Stimulated activated CD8-positive, alpha-beta memory T cell treated with anti-CD3 and anti-CD28 coated beads, Interleukin-7, amount 100 ng/mL, for 4 hours (primary cell): Measurements from ENCODE around the gene TNS2.

ENCODE experiments used
- DNase-seq, 2 donors: peaks; one replicate each; pipeline ENCODE4 v3.0.0-alpha.2; 2020; ENCODE audit warnings: low read depth in 2 of 2

The TNS2 gene

DNA sequence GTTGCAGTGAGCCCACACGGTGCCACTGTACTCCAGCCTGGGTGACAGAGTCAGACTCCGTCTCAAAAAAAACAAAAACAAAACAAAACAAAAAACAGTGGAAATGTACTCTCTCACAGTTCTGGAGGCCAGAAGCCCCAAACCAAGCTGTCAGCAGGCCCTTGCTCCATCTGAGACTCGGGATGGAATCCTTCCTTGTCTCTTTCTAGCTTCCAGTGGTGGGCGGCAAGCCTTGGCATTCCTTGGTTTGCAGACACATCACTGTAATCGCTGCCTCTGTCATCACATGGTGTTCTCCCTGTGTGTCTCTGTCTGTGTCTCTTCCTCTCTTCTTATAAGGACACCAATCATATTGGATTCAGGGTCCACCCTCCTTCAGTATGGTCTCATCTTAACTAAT, 6.4 kb downstream of the TNS2 start:
- DNase-seq, result no peak

DNA sequence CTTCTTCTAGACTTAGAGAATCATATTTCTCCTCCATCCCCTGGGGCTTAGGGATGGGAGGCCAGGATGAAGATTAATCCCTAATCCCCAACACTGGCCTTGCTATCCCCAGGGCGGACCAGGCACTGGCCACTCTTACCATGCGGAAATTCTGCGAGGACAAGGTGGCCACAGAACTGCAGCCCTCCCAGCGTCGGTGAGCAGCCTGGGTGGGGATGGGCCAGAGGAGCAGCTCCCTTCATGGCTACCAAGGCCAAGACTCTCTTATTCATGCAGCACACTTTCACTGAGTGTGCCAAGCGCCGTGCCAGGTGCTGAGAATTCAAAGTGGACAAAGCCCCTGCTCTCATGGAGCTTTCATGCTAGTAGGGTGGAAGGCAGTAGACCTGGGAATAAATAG, 7.0 kb downstream of the TNS2 start:
- DNase-seq, result no peak

DNA sequence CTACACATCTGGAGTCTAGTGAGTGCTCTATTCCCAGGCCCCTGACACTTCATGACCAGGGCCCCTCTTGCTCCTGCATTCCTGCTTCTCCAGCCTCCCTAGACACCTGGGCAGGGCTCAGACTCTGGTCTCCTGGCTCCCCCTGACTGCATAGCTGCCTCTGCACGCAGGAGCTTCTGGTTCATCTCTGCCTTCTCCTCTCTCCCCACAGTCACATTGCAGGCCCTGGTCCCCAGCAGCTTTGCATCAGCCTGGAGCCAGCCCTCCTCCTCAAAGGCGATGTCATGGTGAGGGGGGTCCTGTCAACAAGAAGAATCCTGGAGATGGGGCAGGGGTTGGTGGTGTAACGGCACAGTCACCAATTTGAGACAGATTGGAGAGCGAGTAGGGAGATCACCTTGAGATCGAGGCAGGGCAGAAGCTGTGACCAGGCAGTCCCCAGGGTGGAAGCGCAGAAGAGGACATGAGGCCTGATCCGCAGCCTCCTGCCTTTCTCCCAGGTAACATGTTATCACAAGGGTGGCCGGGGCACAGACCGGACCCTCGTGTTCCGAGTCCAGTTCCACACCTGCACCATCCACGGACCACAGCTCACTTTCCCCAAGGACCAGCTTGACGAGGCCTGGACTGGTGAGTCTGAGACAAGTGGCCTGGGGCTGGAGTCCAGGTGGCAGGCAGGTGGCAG, 8.1 kb downstream of the TNS2 start:
- DNase-seq, result no peak

DNA sequence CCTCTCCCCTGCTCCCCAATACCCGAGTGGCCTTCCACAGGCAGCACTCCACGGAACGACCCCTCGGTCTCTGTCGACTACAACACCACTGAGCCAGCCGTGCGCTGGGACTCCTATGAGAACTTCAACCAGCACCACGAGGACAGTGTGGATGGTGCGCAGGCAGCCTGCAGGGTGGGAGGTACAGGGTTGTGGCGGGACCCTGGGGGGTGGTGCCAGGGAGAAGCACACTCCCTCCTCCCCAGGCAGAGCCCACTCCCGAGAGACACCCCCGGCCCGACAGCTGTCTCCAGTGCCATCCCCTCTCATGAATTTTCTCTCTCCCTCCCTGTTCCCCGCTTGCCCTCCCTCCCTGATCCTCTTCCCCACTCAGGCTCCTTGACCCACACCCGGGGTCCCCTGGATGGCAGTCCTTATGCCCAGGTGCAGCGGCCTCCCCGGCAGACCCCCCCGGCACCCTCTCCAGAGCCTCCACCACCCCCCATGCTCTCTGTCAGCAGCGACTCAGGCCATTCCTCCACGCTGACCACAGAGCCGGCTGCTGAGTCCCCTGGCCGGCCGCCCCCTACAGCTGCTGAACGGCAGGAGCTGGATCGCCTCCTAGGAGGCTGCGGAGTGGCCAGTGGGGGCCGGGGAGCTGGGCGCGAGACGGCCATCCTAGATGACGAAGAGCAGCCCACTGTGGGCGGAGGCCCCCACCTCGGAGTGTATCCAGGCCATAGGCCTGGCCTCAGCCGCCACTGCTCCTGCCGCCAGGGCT, 9.0 kb downstream of the TNS2 start:
- DNase-seq, result no peak

DNA sequence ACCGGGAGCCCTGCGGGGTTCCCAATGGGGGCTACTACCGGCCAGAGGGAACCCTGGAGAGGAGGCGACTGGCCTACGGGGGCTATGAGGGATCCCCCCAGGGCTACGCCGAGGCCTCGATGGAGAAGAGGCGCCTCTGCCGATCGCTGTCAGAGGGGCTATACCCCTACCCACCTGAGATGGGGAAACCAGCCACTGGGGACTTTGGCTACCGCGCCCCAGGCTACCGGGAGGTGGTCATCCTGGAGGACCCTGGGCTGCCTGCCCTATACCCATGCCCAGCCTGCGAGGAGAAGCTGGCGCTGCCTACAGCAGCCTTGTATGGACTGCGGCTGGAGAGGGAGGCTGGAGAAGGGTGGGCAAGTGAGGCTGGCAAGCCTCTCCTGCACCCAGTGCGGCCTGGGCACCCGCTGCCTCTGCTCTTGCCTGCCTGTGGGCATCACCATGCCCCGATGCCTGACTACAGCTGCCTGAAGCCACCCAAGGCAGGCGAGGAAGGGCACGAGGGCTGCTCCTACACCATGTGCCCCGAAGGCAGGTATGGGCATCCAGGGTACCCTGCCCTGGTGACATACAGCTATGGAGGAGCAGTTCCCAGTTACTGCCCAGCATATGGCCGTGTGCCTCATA, 9.7 kb downstream of the TNS2 start:
- DNase-seq, result no peak

DNA sequence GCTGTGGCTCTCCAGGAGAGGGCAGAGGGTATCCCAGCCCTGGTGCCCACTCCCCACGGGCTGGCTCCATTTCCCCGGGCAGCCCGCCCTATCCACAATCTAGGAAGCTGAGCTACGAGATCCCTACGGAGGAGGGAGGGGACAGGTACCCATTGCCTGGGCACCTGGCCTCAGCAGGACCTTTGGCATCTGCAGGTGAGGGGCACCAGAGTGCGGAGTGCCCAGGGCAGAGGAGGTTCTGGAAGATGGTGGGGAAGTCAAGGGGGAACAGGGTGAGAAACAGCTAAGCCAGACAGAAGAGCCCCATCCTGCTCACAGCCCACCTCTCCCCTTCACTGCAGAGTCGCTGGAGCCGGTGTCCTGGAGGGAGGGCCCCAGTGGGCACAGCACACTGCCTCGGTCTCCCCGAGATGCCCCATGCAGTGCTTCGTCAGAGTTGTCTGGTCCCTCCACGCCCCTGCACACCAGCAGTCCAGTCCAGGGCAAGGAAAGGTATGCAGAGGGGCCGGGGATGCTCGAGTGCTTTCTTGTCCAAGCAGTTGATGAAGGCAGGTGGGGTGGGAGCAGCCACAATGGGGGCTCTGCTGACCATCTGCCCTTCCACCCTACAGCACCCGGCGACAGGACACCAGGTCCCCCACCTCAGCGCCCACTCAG, 10.3 kb downstream of the TNS2 start:
- no peak for DNase-seq

DNA sequence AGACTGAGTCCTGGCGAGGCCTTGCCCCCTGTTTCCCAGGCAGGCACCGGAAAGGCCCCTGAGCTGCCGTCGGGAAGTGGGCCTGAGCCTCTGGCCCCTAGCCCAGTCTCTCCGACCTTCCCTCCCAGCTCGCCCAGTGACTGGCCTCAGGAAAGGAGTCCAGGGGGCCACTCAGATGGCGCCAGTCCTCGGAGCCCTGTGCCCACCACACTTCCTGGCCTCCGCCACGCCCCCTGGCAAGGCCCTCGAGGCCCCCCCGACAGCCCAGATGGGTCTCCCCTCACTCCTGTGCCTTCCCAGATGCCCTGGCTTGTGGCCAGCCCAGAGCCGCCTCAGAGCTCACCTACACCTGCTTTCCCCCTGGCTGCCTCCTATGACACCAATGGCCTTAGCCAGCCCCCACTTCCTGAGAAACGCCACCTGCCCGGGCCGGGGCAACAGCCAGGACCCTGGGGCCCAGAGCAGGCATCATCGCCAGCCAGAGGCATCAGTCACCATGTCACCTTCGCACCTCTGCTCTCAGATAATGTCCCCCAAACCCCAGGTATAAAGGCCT, 10.9 kb downstream of the TNS2 start:
- DNase-seq, result no peak

DNA sequence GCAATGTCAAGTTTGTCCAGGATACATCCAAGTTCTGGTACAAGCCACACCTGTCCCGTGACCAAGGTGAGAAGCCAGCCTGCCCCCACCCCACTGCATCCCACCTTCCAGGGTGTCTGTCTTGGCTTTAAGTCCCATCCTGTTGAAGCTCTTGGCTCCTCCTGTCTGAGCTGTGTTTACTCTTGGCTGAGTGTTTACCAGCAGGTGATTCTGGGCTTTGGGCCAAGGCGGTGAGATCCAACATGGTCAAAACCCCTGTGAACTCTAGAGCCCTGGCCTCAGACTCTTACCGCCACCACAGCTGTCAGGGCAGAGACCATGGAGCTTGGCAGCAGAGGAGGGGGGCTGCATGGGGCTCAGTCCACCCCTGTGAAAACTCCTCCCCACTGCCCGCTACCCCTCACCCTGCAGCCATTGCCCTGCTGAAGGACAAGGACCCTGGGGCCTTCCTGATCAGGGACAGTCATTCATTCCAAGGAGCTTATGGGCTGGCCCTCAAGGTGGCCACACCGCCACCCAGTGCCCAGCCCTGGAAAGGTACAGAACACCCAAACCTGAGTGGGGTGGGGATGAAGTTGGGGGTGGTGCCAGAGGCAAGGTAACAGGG, 11.6 kb downstream of the TNS2 start:
- no peak for DNase-seq

DNA sequence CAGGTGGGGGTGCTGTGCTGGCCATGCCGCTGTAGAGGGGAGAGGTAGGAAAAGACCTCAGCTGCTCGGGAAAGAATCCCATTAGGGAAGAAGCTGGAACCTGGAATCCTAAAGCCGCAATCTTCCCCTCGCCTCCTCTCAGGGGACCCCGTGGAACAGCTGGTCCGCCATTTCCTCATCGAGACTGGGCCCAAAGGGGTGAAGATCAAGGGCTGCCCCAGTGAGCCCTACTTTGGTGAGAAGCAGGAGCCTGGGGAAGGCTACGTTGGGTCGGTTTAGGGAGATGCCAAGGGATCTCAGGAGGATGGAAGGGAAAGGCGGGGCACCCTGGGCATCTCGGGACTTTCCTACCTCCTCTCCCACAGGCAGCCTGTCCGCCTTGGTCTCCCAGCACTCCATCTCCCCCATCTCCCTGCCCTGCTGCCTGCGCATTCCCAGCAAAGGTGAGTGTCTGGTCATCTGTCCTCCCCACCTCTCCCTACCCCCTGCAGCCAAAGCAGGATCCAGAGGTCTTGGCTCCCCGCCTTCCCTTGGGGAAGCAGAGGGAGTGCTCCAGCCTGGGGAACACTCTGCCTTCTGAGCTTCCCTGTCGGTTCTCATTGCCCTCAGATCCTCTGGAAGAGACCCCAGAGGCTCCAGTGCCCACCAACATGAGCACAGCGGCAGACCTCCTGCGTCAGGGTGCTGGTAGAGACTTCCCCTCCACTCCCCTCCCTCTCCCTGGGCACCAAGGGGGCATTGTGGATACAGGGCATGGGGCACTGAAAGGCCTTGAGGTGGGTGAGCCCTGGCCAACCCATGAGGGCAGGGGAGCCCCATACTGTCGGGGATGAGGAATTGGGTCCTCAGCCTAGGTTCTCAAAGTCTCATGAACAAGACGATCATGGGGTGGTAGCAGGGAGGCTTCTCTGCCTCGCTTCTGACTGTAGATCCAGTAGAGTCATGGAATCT, 12.4 kb downstream of the TNS2 start:
- DNase-seq, result no peak

DNA sequence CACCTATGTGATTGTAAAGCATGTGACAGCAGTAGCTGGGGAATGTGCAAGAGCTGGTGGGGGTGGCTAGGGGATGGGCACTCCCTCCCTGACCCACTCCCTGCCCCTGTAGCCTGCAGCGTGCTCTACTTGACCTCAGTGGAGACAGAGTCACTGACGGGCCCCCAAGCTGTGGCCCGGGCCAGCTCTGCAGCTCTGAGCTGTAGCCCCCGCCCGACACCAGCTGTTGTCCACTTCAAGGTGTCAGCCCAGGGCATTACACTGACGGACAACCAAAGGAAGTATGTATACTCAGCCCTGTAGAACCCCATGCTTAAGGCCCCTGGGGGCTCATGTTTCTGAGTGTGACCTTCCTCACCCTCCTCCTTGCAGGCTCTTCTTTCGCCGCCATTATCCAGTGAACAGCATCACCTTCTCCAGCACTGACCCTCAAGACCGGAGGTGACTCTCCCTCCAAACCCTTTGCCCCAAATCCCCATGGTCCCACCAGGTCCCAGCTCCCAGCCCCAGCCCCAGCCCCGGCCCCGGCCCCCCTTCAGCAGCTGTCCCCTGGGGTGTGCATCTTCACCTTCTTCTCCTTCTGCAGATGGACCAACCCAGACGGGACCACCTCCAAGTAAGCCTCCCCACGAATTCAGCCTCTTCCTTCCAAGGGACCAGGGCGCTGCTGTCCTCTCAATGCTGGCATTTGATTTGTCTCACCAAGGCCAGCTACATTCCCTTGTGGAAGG, 13.3 kb downstream of the TNS2 start:
- DNase-seq, result no peak

DNA sequence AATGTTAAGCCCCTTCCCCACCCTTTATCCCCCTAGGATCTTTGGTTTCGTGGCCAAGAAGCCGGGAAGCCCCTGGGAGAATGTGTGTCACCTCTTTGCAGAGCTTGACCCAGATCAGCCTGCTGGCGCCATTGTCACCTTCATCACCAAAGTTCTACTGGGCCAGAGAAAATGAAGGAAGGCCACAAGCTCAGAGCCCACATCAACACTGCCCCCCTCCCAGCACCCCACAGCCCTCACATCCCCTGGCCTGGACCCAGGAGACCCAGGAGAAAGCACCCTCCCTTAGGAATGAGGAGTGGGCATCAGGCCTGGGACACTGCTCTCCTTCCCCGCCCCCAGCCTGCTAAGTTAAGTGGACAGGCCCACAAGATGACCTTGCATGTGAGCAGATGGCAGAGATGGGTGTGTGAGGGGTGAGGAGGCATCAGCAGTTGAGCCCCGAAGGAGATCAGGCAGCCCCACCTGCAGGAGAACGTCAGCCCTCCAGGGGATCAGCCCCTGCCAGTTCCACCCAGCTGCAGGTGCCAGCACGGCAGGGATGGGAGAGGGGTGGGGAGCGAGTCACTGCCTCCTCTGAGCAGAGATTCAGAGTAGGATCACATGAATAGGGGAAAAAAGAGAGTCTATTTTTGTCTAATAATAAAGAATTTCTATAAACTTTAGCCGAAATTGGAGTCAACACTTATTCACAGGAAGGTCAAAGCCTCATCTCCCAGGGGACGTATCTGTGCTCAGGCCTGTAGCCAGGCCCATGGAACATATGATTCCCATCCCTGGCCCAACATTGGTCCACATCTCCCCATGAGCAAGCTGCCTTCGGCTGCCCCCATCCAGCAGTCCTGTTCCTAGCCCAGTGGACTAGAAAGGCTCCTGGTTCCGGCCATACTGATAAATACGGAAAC, 14.1 kb downstream of the TNS2 start:
- DNase-seq, result no peak

DNA sequence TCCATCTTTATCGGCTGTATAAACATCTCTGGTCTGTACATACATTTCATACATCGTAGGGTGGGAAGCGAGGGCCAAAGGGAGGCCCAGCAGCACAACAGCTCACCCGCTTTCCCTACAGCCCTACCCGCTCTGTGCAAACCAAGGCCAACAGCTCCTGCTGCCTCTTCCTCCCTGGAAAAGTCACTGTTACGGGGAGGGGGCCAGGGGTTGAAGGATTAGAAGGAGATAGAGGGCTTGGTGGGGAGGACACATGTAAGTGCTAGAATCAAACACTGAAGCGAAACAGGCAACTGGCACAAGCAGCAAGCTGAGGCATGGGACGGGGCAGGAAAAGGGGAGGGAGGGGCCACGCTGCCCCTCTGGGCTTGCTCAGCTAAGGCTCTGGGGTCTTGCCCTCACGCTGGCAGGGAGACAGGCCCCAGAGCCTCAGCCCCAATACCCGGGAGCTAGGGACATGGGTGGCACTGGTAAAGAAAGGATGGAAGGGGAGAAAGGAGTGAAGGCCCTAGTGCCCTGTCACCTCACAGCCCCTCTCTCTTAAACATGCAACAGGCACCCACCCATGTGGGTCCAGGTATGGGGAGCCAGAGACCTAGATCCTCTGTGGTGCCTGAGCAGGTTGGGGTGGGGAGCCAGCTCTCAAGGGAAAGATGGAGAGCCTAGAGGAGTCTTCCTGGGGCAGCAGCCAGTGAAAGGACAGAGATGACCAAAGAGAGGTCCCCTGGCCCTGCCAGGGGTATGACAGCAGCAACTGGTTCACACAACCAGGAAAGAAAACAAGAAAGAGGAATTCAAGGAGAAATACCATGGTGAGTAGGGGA, 15.0 kb downstream of the TNS2 start:
- DNase-seq, result no peak

DNA sequence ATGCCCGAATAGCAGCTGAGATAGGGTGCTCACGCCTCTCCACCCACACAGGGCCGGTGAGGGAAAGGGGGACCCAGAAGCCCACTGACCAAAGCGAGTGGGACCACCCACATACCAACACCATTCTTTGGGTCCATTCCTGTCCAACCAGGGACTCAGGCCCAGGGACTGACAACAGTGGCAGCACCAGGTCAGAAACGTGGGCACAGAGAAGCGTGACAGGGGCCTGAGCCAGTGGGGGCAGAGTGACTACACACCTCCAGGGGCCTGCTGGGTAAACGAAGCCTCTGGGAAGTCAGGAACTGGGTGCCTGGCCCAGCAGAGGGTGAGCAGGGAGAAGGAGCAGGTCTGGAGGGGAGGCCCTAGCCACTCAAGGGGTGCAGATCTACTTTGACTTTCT, 15.6 kb downstream of the TNS2 start:
- DNase-seq, result no peak

DNA sequence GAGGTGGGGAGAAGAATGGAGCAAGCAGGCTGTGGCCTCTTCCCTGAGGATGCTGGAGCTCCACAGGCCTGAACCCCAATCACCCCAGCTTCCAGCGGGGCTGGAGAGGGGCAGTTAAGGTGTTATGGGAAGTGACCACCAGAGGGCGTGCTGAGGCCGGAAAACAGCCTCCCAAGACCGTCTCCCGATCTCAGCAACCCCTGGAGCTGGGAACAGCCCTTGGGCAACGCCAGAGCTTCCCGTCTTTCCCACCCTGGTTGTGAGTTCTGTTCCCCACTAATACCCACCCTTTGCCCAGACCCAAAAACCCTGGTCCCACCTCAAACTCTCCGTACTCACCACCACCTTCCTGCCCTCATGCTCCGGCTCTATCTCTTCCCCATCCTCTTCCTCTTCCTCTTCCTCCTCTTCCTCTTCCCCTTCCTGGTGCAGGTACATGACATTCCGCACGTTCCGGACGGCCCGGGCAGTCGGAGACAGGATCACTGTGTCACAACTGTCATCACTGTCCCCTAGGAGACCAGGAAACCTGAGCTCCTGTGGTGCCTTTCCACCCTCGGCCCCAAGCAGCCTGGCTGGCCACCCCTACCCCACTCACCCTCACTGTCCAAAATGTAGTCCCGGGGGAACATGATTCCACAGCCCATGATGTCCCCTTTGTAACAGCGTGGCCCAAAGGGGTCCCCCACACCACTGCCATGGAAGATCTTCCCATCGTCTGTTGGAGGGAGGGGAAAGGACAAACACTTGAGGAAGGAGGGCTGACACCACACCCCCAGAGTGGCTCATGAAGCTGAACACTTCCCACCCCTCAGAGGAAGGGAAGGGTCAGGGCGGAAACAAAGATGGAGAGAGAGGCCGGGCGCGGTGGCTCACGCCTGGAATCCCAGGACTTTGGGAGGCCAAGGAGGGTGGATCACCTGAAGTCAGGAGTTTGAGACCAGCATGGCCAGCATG, 16.4 kb downstream of the TNS2 start:
- DNase-seq, result peak; percentile 26 to 42

DNA sequence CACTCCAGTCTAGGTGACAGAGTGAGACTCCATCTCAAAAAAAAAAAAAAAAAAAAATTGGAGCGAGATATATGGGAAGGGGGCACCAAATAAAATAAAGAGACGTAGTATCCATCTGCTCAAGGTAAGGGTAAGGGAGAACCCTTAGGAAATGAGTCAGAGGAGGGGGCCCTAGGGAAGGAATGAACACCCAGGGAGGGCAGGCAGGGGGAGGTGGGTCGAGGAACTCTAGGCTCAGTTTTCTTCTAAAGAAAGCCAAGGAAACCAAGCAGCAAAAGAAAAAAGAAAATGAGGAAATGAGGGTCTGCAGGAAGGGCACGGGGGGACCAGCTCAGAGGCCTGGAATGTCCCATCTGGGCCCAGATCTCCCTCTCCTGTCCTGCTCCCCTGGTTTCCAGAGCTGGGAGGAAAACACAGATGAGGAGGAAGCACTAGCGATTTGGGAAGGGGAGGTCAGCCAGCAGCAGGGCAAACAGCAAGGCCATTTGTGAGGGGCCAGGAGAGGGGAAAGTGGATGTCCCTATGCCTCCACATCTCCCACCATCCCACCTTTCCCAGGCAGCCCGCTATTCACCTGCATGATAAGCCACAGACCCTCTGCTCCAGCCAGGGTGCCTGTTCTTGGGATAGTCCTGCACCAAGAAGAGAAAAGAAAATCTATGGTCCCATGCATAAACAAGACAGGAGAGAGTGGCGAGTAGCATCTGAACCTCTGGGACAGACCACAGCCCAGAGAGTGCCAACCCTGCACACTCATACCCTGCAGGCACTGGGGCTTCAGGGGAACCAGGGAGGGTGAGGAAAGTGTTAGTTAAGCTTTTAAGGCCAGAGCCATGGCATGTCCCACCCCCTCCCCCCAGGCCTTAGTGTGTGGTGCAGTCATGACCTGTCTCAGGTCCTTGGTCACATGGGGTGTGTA, 17.5 kb downstream of the TNS2 start:
- DNase-seq, result no peak
